ENCODE results near the gene CLEC3B. TPM values are rescaled to one million over a fixed set of nuclear protein-coding genes. Genes with fewer than 3 reads are reported as not detected.

Gene CLEC3B
- total and polyA plus RNA-seq, 2 of the 8 experiments (the other 6 are each of a cell fraction or from before 2014, with no cell fraction given): 0.32 TPM; not detected in 1

DNA sequence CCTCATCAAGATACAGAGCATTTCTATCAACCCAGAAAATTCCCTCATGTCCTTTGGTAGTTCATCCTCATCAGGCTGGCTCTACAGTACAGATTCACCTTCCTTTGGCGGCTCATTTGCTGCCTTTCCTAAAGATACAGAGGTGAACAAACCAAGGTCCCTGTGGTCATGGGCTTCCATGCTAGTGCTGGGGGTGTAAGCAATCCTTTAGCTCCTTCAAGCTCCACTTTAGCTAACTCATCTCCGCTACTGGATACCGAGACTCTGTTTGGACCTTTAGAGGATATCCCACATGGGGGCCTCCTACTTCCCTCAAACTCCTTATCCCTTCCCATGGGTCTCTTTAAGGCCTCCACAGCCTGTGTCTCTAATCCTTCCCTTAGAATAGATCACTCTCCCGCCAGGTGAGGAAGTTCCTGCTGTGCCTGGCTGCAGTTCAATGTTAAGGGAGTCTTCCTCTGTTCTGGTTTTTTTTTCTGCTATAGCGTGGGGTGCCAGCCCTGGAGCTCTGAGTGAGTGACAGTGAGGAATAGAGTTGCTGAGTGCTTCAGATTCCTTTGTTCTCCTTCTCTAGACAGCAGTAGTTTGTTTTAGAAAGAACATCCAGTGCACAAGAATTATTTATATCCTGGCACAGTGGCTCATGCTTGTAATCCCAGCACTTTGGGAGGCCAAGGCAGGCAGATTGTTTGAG is 30.7 kb downstream of the CLEC3B start:
- H3K14ac ChIP-seq (ENCODE audit: insufficient read length): no peak overlapping the region
- peaks cover 0 to 2% of the 10 kb centered on the region in 2 experiments for H4K20me1 ChIP-seq (replicated peaks in 1 of 2; ENCODE audit: control insufficient read depth in 1 of 2, insufficient read depth in 2 of 2, low read length in 2 of 2)
- no peak overlapping the region for H4K5ac ChIP-seq (ENCODE audit: insufficient read length, low read depth, low read length)
- H3K4ac ChIP-seq (replicated peaks; ENCODE audit: insufficient read length, low read depth, low read length): no peak overlapping the region
- H4K8ac ChIP-seq (ENCODE audit: extremely low read depth, insufficient read depth, low read length): no peak overlapping the region
- no peak overlapping the region for H2AFZ ChIP-seq (ENCODE audit: low read length)
- DNase-seq (ENCODE audit: low read depth in 1 of 2, low spot score in 2 of 2) (no peak), FAIRE-seq (no peak)
- no peak overlapping the region for H2BK5ac ChIP-seq (ENCODE audit: low read depth, low read length)
- H3K23ac ChIP-seq (ENCODE audit: insufficient read length): no peak overlapping the region
- no peak overlapping the region for H4K91ac ChIP-seq (replicated peaks; ENCODE audit: insufficient read length, low read length)
- no peak overlapping the region for H2BK15ac ChIP-seq (ENCODE audit: low read length)
- no peak overlapping the region for H3K27ac ChIP-seq (ENCODE audit: low read depth, low read length)
- CTCF ChIA-PET (ENCODE audit: partially characterized antibody): interaction anchor here (0.6 to 14.6 kb wide), 22 partner anchors 11 to 454 kb away, joined by 3 to 263 read pairs (median 4); no protein-coding TSS in a partner anchor
- no peaks in the 10 kb centered on the region for H3K36me3 ChIP-seq (ENCODE audit: control insufficient read depth in 2 of 4, insufficient read depth in 4 of 4, low read length in 3 of 4)
- H3K4me1 ChIP-seq (replicated peaks in 1 of 4; ENCODE audit: control insufficient read depth in 3 of 4, insufficient read depth in 4 of 4, low read length in 3 of 4): peaks cover 2 to 10% (median 3%) of the 10 kb centered on the region in 4 experiments; a peak in 5 of 7 replicates
- H3K9ac ChIP-seq (replicated peaks in 1 of 4; ENCODE audit: extremely low read depth in 1 of 4, low read depth in 3 of 4, low read length in 3 of 4): no peak overlapping the region
- no peak overlapping the region for H3K4me2 ChIP-seq (ENCODE audit: insufficient read depth in 1 of 2, low read depth in 2 of 2, low read length in 2 of 2)
- no peaks in the 10 kb centered on the region for H3K79me1 ChIP-seq (ENCODE audit: low read depth, low read length)
- H2BK20ac ChIP-seq (ENCODE audit: low read length): no peak overlapping the region
- WGBS, 2 experiments (ENCODE audit: extremely low coverage in 1 of 2, insufficient coverage in 1 of 2, insufficient read length in 1 of 2, insufficient replicate concordance in 2 of 2, low coverage in 1 of 2, low lambda C conversion rate in 2 of 2, missing lambda C conversion rate in 1 of 2): 30% methylated on average over 5 of the region's 5 CpGs; no CpG with 5 or more reads in 1 of the 2 experiments
- H3K23me2 ChIP-seq (ENCODE audit: low read depth, low read length): no peaks in the 10 kb centered on the region
- H2AK5ac ChIP-seq (ENCODE audit: low read depth, low read length): no peak overlapping the region
- H3K18ac ChIP-seq (ENCODE audit: extremely low read depth, low read length): no peak overlapping the region
- POLR2A ChIA-PET (ENCODE audit: partially characterized antibody): no interaction called here
- no peaks in the 10 kb centered on the region for H3K79me2 ChIP-seq (ENCODE audit: control insufficient read depth in 1 of 2, insufficient read depth in 2 of 2, low read length in 2 of 2)
- H2BK120ac ChIP-seq (replicated peaks; ENCODE audit: low read depth, low read length): no peak overlapping the region
- no peak overlapping the region for H3K4me3 ChIP-seq (ENCODE audit: extremely low read depth in 1 of 4, insufficient read depth in 2 of 4, low read depth in 3 of 4, low read length in 4 of 4)
- H3K56ac ChIP-seq (replicated peaks; ENCODE audit: insufficient read length, low read depth, low read length): no peak overlapping the region
- TF ChIP-seq CBX8 (IDR thresholded peaks at IDR 0.05; ENCODE audit: borderline replicate concordance, low read depth, low read length) (no peak), RNF2 (IDR thresholded peaks at IDR 0.05; ENCODE audit: borderline replicate concordance, low read depth, low read length, missing control alignments, poor library complexity, severe bottlenecking) (no peak), NANOG (IDR thresholded peaks at IDR 0.05; ENCODE audit: insufficient read depth, low read depth, low read length, poor library complexity, severe bottlenecking) (peak; percentile 35), CHD1 (IDR thresholded peaks at IDR 0.05; ENCODE audit: low read depth, low read length) (no peak), RAD21 (IDR thresholded peaks at IDR 0.05 in 1 of 2, conservative IDR thresholded peaks at IDR 0.05 in 1 of 2; ENCODE audit: low read depth in 2 of 2, low read length in 2 of 2) (0 out of 4 replicates have a peak, but pooled peaks of 1 of the 2 experiments have one; percentile 9), JUN (IDR thresholded peaks at IDR 0.05; ENCODE audit: low read depth, low read length) (no peak), TCF12 (IDR thresholded peaks at IDR 0.05; ENCODE audit: low read depth, low read length) (peak; percentile 91), POLR2AphosphoS5 (IDR thresholded peaks at IDR 0.05; ENCODE audit: low read depth, low read length) (peak; percentile 87), CREB1 (IDR thresholded peaks at IDR 0.05) (no peak), EGR1 (IDR thresholded peaks at IDR 0.05; ENCODE audit: borderline replicate concordance, low read depth, low read length) (peak; percentile 54; the same call in 1 of the 2 replicates)
- H2BK12ac ChIP-seq (ENCODE audit: low read depth, low read length): no peak overlapping the region
- H3K9me3 ChIP-seq (ENCODE audit: insufficient read depth in 2 of 2, low read depth in 1 of 2, low read length in 1 of 2): no peaks in the 10 kb centered on the region
- peaks cover 10 to 41% (median 39%) of the 10 kb centered on the region in 4 experiments for H3K27me3 ChIP-seq (replicated peaks in 1 of 4; ENCODE audit: control insufficient read depth in 3 of 4, extremely low read depth in 1 of 4, insufficient read depth in 3 of 4, low read length in 3 of 4)
